Measurements from ENCODE around the gene OR2A2.
A peak's percentile ranks its signal among the peaks of the same experiment; 100 is the strongest.
"Not testable (repeated sequence)": the region's sequence is repeated elsewhere in the genome, so short reads cannot be mapped to it uniquely, and the experiment has no call there.

The OR2A2 gene, protein sequence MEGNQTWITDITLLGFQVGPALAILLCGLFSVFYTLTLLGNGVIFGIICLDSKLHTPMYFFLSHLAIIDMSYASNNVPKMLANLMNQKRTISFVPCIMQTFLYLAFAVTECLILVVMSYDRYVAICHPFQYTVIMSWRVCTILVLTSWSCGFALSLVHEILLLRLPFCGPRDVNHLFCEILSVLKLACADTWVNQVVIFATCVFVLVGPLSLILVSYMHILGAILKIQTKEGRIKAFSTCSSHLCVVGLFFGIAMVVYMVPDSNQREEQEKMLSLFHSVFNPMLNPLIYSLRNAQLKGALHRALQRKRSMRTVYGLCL

DNA sequence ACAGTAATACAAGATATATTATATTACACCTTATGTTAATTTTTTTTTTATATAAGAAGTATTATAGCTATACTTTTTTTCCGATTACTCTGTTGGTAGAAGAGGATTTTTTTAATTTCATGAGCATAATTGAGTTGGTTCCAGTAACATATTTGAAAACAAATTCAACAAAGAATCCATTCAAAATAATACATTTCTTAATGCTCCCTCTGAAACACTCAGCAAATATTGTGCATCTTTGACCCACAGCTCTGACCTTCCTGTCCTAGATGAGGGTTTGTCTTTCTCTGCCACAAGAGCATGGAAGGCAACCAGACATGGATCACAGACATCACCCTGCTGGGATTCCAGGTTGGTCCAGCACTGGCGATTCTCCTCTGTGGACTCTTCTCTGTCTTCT is at the start of gene OR2A2:
Gene OR2A2, plus strand, starts transcription at position 301 of the 400 bp plus-strand sequence. Its CDS starts 0 bp downstream, at position 301.
- no peak for DNase-seq

DNA sequence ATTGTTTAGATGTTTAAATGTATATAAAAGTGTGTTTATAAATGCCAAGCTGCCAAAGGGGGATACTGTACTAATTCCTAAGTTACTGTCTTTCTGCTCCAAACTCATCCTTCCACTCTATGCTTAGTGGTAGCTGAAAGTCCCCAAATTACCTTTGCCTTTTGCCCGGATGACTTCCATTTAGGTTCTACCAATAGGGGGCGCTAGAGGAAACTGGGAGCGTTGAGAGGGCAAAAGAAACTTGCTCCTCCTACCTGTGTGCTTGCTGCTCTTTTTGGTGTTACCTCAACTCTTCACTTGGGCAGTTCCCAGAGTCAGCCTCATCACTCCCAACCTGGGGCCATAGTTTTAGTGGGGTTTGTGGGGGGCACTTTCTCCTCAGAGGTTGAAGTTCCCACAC is 45.7 kb upstream of the OR2A2 start:
- no peak for DNase-seq

DNA sequence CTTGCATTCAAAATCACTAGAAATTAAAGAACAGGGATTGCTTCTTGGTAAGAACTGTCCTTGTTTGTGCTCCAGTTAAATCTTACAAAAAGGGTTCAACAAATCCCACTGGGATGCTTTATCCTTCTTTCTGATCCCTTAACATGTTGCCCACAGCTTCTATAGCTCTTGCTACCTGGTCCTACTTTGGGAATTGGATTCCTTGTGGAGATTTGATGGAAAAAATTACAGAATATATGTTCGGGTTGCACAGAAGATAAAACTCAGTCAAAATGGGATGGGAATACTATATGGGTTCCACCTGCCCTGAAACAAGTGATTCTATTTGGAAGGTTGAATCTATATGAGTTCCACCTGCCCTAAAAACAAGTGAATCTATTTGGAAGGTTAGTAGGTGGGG is 39.9 kb upstream of the OR2A2 start, which contains the start of gene OR2A25:
Gene OR2A25, plus strand, starts transcription at position 301 of the 400 bp plus-strand sequence. CDS start 4,409 bp downstream, outside the sequence.
- DNase-seq, result no peak

DNA sequence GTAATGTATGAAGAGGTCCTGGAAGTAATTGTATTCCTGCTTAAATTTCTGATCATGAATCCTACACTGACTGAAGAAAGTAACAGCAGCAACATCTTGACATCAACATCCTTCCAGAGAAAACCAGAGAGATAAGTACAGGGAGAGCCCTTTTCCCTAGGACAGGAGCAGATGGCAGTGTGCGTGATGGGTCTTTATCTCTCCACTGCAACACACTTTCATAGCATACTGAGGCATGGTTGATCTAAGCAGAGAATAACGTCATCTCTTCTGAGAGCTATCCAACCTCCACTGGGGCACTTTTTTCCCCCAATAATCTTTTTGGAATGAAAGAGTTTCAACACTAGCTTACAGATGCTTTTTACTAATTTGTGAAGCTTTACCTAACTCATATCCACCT is 39.4 kb upstream of the OR2A2 start:
- no peak for DNase-seq

DNA sequence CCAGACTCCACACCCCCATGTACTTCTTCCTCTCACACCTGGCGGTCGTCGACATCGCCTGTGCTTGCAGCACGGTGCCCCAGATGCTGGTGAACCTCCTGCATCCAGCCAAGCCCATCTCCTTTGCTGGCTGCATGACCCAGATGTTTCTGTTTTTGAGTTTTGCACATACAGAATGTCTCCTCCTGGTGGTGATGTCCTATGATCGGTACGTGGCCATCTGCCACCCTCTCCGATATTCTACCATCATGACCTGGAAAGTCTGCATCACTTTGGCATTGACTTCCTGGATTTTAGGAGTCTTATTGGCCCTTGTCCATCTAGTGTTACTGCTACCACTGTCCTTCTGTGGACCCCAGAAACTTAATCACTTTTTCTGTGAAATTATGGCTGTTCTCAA is 35.0 kb upstream of the OR2A2 start:
- no peak for DNase-seq

DNA sequence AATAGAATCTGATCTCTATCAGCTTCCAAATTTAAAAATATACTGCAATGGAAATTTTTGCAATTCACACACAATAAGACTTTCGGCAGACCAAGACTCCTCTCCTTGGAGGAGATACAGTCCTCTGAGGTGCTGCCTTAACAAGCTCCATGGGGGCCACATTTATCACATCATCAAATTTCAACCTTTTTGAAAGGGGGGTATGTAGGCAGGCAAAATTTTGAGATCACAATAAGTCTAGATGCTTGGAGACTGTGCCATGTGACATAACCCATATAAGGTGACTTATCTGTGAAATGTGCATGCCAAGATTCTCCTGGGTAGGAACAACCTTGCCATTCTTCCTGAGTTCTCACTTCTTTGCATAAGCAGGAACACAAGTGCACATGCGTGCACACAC is 23.4 kb upstream of the OR2A2 start, which contains the start of gene OR2A12:
Gene OR2A12, plus strand, starts transcription at position 301 of the 400 bp plus-strand sequence. CDS start 8,830 bp downstream, outside the sequence.
- DNase-seq, result no peak

DNA sequence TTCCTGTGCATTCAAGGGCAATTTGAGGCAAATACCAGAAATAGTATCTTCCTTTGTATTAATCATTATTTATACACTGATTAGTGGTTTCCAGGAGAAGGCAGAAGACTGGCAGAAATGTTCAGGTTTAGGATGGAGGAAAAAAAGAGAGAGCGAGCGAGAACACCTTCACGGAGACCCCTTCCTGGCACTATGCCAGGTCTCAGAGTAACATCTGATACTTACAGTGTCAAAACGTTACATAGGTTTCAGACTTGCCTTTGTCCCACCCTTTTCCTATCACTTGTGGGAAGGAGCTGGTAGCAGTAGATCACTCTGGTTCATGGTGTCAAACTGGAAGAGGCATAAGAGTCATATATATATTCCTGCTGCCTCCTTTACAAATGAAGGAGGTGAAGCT is 22.7 kb upstream of the OR2A2 start:
- no peak for DNase-seq

DNA sequence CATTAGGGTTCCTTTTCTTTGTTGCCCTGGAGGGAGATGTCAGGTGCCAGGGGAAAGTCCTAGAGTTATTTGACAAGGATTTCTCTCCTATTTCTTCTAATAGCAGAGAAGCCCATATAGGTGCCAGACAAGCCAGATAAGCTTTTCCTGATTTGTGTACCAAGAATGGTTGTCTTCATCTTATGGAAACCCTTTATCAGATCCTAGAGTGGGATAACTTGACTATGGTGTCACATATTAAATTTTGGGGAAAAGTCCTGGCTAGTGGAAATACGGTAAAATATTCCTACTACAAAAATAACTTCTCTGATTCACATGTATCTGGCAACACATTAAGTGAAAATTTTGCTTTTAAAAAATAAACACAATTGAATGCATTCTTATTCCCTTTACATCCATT is 22.2 kb upstream of the OR2A2 start:
- no peak for DNase-seq

DNA sequence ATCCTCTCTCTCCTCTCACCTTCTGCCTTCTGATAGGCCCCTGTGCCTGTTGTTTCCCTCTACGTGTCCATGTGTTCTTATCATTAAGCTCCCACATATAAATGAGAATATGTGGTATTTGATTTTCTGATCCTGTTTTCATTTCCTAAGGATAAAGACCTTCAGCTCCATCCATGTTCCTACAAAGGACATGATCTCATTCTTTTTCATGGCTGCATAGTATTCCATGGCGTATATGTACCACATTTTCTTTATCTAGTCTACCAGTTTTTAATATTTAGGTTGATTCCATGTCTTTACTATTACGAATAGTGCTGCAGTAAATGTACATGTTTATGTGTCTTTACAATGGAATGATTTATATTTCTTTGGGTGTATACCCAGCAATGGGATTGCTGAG is 18.7 kb upstream of the OR2A2 start:
- DNase-seq, result no peak

DNA sequence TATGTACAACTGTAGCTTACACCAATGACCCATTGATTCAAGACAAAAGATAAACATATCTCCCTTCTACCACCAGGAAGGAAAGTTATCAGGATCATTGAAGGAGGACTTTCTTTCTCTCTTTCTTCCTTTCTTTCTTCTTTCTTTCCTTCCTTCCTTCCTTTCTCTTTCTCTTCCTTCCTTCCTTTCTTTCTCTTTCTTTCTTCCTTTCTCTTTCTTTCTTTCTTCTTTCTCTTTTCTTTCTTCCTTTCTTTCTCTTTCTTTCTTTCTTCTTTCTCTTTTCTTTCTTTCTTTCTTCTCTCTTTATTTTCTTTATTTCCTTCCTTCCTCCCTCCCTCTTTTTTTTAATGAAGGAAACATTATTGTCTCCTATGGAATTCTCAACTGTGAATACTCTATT is 10.6 kb upstream of the OR2A2 start:
- DNase-seq, result no peak

DNA sequence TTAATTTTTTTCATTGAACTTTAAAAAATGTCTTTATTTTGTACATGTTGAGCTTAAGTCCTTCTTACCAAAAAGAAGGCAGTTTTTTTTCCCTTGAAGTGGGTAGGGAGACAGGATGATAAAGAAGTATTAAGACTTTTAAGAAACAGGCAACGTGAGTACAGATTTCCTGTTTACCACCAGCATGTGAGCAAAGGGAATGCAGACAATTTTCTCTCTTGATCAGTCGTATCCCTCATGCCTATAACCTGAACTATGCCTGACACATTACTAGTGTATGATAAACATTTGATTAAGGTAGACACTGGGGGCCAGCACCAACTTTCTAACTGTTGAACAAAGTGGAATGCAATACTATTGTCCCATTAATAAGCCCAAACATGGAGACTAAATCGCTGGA is 8.8 kb upstream of the OR2A2 start:
- DNase-seq, result no peak

DNA sequence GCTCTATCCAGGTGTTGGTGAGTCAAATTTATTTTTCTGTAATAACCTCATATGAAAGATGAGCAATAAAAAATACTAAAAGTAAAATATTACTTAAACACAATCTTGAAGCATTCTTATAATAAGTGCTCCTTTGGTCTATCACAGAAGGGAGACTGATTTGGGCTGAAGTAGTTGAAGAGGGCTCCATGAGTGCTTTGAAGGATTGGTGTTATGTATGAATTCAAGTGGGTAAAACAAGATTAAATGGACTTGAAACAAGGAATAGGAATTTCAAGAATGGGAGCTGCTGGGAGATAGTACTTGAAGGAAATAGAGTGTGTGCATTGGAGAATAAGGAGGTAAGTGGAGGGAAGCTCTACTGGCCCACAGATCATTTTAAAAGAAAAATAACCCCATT is 7.3 kb upstream of the OR2A2 start:
- no peak for DNase-seq

DNA sequence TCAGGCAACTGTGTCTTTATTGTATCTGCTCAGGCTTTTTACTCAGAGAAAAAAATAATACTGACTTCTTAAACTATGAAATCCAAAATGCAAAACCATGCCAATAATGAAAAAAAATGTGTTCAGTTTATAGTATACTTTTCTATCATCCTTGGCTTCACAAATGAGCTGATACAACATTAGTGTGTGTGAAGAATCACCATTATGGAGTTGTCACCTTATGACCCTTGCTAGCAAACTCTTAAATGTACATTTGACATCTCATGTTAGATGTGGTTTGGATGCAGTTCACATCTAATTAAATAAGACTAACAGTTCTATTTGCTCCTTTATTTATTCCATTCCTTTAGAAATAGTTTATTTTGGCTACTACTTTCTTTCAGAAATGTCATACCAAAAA is 4.2 kb upstream of the OR2A2 start:
- no peak for DNase-seq

DNA sequence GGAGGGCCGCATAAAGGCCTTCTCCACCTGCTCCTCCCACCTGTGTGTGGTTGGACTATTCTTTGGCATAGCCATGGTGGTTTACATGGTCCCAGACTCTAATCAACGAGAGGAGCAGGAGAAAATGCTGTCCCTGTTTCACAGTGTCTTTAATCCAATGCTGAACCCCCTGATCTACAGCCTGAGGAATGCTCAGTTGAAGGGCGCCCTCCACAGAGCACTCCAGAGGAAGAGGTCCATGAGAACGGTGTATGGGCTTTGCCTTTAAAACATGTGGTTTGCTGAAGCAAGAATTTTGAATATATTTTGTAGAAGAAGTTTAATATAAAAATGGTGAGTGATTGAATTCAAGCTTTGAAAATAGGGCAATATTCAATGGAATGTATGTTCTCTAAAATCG is 889 bp downstream of the OR2A2 start:
- DNase-seq, result no peak

DNA sequence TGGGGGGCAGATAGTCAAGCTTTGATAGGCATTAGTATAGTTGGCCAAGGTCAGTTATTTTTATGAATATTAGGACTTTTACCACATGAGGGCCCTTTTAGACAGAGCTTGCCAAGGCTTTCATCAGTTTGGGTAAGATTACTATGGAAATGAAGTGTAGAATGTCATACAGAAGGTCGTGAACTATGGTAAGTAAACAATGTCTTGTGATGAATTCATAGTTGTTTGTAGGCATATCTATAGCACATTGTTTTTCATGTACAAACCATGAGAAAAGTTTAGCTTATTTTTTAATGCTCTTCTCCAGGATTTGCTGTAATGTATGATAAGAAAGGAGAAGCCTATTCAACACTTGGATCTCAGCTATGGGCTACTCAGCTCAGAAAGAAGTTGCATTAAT is 4.3 kb downstream of the OR2A2 start:
- no peak for DNase-seq

DNA sequence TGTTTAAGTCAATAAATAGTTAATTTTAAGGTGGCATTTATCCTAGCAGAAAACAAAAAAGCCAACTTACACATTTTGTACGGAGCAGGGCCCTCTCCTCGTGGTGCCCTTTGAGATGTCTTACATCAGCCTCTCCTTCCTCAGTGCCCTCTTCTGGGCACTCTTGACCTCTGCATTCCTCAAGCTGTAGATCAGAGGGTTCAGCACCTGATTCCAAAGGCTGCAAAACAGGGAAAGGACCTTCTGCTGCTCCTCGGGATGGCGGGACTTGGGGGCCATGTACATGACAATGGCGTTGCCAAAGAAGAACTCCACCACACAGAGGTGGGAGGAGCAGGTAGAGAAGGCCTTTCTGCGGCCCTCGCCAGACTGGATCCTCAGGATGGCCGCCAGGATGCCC is 9.0 kb downstream of the OR2A2 start:
- DNase-seq, result no peak

DNA sequence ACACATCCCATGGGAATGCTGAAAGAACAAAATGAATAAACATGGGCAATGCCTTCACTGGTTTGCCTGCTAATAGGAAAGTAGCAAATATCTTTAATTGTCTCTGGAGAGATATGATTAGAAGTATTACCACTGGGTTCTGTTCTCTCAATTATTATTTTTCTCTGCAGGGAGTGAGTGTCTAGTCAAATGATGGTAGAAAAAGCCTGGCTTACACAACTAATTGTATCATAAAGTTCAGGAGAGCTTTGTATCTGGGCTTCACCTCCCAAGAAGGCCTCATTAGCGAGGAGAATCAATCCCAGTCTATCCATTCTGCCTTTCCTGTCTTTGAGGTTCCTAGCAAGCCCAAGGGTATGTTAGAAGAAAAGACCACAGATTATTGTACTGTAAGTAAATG is 13.5 kb downstream of the OR2A2 start, which contains the start of gene OR2A14:
Gene OR2A14, plus strand, starts transcription at position 301 of the 400 bp plus-strand sequence. CDS start 5,937 bp downstream, outside the sequence.
- DNase-seq, result no peak

DNA sequence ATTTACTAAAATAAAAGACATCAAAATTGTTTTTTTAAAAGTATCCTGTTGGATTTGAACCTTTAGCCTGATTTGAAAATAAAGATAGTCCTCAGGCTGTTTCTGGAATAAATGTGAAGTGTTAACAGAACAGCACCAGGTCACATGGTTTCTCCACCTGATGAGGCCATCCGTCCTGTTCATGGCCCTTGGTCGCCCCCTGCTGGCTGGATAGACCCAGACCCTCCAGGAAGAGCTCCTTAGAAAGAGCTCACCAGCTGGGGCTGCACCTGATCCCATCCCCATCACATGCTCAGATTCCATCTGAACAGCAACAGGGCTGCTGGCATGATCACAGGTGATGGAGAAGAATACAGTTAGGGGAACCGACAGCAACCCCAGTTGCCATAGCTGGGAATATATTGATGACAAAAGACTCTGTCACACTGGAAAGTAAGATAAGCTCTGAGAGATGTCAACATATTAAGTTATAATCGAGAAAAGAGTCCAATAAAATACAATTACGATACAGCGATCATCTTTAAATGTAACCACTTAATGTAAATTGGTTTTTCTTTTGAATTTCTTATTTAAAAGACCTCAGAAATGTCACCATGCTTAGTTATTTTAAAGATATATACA is 18.4 kb downstream of the OR2A2 start:
- peak; percentile 2 to 75 for DNase-seq

DNA sequence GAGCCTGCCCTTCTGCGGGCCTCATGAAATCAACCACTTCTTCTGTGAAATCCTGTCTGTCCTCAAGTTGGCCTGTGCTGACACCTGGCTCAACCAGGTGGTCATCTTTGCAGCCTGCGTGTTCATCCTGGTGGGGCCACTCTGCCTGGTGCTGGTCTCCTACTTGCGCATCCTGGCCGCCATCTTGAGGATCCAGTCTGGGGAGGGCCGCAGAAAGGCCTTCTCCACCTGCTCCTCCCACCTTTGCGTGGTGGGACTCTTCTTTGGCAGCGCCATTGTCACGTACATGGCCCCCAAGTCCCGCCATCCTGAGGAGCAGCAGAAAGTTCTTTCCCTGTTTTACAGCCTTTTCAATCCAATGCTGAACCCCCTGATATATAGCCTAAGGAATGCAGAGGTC is 20.2 kb downstream of the OR2A2 start:
- DNase-seq, result not testable (repeated sequence)

DNA sequence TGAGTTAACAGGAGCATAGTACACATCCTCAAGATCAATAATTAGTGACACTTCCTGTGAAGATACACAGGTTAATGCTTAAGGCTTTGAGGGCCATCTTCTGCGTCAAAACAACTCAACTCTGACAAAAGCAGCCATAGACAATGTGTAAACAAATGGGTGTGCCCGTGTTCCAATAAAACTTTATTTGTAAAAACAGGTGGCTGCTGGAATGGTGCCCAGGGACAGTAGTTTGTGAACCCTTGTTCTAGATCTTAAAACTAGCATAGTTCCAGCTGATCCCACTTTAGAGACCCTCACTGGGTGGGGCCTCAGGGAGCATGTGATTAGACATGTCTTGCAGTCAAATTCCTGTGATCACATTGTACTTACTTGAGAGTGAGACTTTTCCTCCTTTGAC is 21.3 kb downstream of the OR2A2 start:
- DNase-seq, result no peak

DNA sequence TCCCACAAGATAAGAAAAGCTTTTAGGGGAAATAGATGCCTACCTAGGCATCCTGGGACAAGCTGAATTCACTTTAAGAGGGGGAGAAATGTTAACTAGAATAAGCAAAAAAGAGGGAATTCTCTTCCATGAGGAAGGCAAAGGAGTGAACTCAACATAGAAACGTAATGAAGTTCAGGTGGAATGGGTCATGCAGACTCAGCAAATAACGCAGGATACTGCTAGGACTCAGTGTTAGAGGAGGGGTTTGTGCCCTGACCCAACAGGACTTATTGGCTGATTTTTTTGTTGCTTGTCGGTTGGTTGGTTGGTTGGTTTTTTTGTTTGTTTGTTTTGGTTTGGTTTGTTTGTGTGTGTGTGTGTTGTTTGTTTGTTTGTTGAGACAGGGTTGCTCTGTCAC is 22.9 kb downstream of the OR2A2 start:
- no peak for DNase-seq

DNA sequence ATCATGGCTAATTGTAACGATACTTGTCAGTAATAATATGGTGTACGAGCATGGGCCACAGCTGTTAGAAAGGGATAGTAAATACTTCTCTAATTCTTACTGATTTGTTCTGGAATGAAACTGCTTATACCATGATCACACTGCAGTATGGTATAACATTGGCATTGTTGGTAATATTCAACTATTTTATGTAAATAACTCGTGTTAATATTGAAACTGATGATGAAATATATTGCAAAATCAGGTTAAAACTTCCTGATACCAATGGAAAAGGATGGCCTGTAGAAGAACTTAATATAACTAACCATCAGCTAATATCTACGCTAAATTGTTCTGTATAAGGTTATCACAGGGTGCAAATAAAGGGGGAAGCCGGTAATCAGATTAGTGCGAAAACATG is 23.9 kb downstream of the OR2A2 start:
- no peak for DNase-seq

DNA sequence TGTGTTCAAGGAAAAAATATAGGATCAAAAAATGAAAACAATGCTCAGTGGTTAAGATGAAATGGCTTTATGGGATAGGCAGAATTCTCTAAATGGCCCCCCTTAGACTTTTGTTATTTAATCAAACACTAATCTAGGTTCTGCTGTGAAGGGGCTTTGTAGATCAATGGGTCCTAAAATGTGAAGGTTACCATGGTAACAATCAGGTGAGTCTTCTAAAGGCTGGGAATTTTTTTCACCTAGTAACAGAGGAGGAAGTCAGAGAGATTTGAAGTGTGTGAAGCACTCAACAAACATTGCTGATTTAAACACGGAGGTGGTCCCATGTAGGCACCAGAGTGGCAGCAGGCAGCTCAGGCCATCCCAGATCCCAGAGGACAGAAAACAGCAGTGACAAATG is 24.7 kb downstream of the OR2A2 start:
- no peak for DNase-seq

DNA sequence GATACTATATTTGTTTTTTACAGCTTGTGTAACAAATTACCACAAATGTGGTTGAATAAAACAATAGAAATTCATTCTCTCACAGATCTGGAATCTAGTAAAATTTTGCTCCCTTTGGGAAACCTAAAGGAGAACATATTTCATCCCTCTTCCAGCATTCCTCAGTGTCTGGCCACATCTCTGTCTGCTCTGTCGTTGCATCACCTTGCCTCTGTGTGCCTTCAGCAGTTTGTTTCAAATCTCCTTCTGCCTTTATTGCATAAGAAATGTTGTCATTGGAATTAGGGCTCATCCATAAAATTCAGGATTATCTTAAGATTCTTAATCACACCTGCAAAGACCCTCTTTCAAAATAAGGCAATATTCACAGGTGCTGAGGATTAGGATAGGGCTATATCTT is 28.1 kb downstream of the OR2A2 start:
- no peak for DNase-seq

DNA sequence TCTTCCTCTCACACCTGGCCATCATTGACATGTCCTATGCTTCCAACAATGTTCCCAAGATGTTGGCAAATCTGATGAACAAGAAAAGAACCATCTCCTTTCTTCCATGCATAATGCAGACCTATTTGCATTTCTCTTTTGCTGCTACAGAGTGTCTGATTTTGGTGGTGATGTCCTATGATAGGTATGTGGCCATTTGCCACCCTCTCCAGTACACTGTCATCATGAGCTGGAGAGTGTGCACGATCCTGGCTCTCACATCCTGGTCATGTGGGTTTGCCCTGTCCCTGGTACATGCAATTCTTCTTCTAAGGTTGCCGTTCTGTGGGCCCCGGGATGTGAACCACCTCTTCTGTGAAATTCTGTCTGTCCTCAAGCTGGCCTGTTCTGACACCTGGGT is 32.8 kb downstream of the OR2A2 start:
- no peak for DNase-seq
